ENCODE results near the gene LIPC. TPM values are rescaled to one million over a fixed set of nuclear protein-coding genes. Genes with fewer than 3 reads are reported as not detected.

The LIPC gene
- polyA plus RNA-seq, 1 of the 3 experiments (the other 2 are of a cell fraction) = not detected

- Histone ChIP-seq H3F3A (replicated peaks; ENCODE audit: insufficient read depth) (no peaks in the 10 kb centered on the region), H3K4me3 (ENCODE audit: low read depth in 2 of 2, low read length in 1 of 2) (no peak overlapping the region), H3K9me2 (no peaks in the 10 kb centered on the region), H3K27me3 (ENCODE audit: insufficient read depth) (no peaks in the 10 kb centered on the region), H3K4me1 (ENCODE audit: control insufficient read depth in 1 of 2, insufficient read depth in 2 of 2, low read depth in 1 of 2, low read length in 1 of 2) (peaks cover 7 to 9% of the 10 kb centered on the region in 2 experiments; a peak in 2 of 4 replicates), H3K79me2 (ENCODE audit: insufficient read depth) (no peaks in the 10 kb centered on the region), H4K20me1 (ENCODE audit: insufficient read depth) (no peaks in the 10 kb centered on the region), H3K36me3 (replicated peaks in 1 of 2; ENCODE audit: control insufficient read depth in 1 of 2, insufficient read depth in 2 of 2, low read length in 1 of 2) (no peaks in the 10 kb centered on the region), H2AFZ (ENCODE audit: low read depth) (no peak overlapping the region), H3K9ac (no peak overlapping the region), H3K9me3 (no peaks in the 10 kb centered on the region), H3K27ac (ENCODE audit: low read depth in 2 of 2, low read length in 1 of 2) (no peak overlapping the region), H3K4me2 (no peak overlapping the region)
- ChIA-PET CTCF (no interaction called here), POLR2A (no interaction called here)
- no peak for TF ChIP-seq JUND (IDR thresholded peaks at IDR 0.05)
- no peak for TF ChIP-seq CHD2 (IDR thresholded peaks at IDR 0.05; ENCODE audit: low read length, partially characterized antibody)
- TF ChIP-seq GABPA (IDR thresholded peaks at IDR 0.05; ENCODE audit: low read depth) = no peak
- TF ChIP-seq RFX5 (IDR thresholded peaks at IDR 0.05; ENCODE audit: low read length) = no peak
- no peak for TF ChIP-seq IRF3 (IDR thresholded peaks at IDR 0.05; ENCODE audit: low read depth, low read length)
- TF ChIP-seq PBX3 (IDR thresholded peaks at IDR 0.05) = no peak
- no peak for TF ChIP-seq FOXJ3 (CRISPR knock-in tag; IDR thresholded peaks at IDR 0.05)
- no peak for TF ChIP-seq EZH2phosphoT487 (IDR thresholded peaks at IDR 0.05; ENCODE audit: borderline replicate concordance, low read depth)
- no peak for TF ChIP-seq MEF2A (IDR thresholded peaks at IDR 0.05; ENCODE audit: borderline replicate concordance, low read depth)
- TF ChIP-seq TEAD4 (IDR thresholded peaks at IDR 0.05; ENCODE audit: borderline replicate concordance, insufficient read depth) = no peak
- 97% methylated on average over 9 of the region's 9 CpGs for WGBS (ENCODE audit: low lambda C conversion rate)
- no peak for DNase-seq
These were observed 88.7 kb downstream of the LIPC start for GRCh38 chr15:58520464-58520863.

- no peaks in the 10 kb centered on the region for H3K27me3 ChIP-seq (ENCODE audit: insufficient read depth)
- H3K9me2 ChIP-seq = no peaks in the 10 kb centered on the region
- H3K27ac ChIP-seq (ENCODE audit: low read depth in 2 of 2, low read length in 1 of 2) = no peak overlapping the region
- 95% methylated on average over 4 of the region's 4 CpGs for WGBS (ENCODE audit: low lambda C conversion rate)
- peak; percentile 29 for DNase-seq
- H3K36me3 ChIP-seq (replicated peaks in 1 of 2; ENCODE audit: control insufficient read depth in 1 of 2, insufficient read depth in 2 of 2, low read length in 1 of 2) = no peaks in the 10 kb centered on the region
- no peaks in the 10 kb centered on the region for H3K79me2 ChIP-seq (ENCODE audit: insufficient read depth)
- ChIA-PET CTCF (no interaction called here), POLR2A (no interaction called here)
- H3K4me2 ChIP-seq = no peak overlapping the region
- H3F3A ChIP-seq (replicated peaks; ENCODE audit: insufficient read depth) = no peaks in the 10 kb centered on the region
- H3K9ac ChIP-seq = no peak overlapping the region
- no peak overlapping the region for H3K4me3 ChIP-seq (ENCODE audit: low read depth in 2 of 2, low read length in 1 of 2)
- H3K9me3 ChIP-seq = no peaks in the 10 kb centered on the region
- H2AFZ ChIP-seq (ENCODE audit: low read depth) = no peak overlapping the region
- TF ChIP-seq IRF3 (IDR thresholded peaks at IDR 0.05; ENCODE audit: low read depth, low read length) = no peak
- TF ChIP-seq REST (IDR thresholded peaks at IDR 0.05; ENCODE audit: low read depth, low read length) = no peak
- peaks cover 7 to 9% of the 10 kb centered on the region in 2 experiments; a peak in 2 of 4 replicates for H3K4me1 ChIP-seq (ENCODE audit: control insufficient read depth in 1 of 2, insufficient read depth in 2 of 2, low read depth in 1 of 2, low read length in 1 of 2)
- H4K20me1 ChIP-seq (ENCODE audit: insufficient read depth) = no peaks in the 10 kb centered on the region
These were observed 89.1 kb downstream of the LIPC start for GRCh38 chr15:58520936-58521292.
